GM18498 (cell line): ENCODE data around the gene KASH5.
A peak's percentile ranks its signal among the peaks of the same experiment; 100 is the strongest.

ENCODE experiments used
- ATAC-seq: cut with Tn5 transposase; IDR thresholded peaks from one replicate; pipeline ENCODE4 v1.9.1; 2021; ENCODE audit warnings: mild to moderate bottlenecking, moderate library complexity; ENCODE audit not compliant: unreplicated experiment

Gene KASH5

DNA sequence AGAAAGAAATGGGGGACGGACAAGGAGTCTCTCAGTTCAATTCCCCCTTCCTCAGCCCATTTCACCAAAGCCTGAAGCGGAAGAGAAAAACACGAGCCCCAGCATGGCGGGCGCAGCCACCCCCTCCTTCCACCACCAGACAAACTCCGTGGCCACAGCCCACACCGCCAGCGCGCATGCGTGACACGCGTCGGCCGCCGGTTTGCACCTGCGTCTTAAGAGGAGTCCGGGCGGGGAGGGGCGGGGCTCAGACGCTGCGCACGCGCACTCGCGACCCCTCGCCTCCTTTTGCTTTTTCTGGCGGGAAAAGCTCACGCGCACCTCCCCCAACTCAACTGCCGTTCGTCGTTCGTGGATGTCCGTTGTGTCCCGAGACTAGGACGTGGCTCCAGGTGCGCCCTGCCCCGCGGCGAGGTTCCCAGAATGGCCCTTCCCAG lies at the start of gene KASH5:
KASH5 (plus strand) TSS at position 314 of the 437 bp plus-strand sequence. CDS start 2,635 bp downstream, outside the sequence.
- peak; percentile 77 for ATAC-seq

GRCh38 chr19:49338691-49339300 lies 49.3 kb upstream of the KASH5 start:
- no peak for ATAC-seq

DNA sequence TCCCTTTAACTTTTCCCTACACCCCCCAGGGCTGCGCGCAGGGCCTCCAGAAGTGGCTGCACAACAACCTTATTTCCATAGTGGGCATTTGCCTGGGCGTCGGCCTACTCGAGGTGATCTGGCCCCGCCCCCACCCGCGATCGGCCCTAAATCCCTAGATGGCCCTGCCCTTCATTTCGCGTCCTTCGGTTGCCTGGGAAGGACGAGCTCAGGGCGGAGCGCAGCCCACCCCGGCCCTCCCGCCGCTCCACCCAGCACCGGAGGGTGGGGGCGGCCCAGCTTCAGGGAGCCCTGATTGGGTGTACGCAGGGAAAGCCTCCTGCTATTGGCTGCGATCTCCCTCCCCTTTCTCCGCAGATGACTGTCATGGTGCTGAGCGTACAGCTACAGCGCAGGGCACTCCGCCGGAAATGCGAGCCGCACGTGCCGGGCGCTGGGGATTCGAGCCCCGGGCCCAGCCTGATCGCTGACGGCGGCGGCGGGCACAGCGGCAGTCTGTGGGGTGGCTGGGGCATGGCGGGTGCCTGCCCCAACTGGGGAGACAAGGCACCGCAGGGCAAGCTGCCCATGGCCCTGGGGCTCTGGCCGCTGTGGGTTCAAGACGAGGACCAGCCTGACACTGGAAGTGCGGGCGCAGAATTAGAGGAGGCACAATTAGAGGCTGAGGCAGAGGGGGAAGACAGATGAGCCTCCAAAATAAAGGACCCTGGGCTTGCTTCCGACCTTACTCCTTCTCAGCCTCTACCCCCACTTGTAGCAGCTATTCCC lies 48.6 kb upstream of the KASH5 start:
- ATAC-seq = no peak

DNA sequence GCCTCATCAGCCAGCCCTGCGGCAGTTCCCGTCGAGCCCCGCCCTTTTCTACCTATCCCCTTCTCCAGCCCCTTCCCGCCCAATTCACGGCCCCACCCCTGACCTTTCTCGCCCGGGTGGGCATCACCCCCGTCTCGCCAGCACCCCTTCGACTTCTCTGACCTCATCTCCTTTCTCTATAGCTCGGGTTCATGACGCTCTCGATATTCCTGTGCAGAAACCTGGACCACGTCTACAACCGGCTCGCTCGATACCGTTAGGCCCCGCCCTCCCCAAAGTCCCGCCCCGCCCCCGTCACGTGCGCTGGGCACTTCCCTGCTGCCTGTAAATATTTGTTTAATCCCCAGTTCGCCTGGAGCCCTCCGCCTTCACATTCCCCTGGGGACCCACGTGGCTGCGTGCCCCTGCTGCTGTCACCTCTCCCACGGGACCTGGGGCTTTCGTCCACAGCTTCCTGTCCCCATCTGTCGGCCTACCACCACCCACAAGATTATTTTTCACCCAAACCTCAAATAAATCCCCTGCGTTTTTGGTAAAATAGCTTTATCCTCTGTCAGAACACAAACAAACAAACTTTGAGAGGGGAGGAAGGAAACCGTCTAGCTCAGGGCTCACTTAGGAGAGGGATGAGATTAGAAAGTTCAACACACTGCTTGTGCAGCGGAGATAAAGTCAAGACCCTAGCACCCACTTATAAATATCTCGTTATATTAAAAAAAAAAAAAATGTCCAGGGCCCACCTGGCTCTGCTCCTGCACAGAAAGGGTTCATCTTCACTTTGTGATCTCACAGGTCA lies 47.8 kb upstream of the KASH5 start:
- peak; percentile 69 for ATAC-seq

DNA sequence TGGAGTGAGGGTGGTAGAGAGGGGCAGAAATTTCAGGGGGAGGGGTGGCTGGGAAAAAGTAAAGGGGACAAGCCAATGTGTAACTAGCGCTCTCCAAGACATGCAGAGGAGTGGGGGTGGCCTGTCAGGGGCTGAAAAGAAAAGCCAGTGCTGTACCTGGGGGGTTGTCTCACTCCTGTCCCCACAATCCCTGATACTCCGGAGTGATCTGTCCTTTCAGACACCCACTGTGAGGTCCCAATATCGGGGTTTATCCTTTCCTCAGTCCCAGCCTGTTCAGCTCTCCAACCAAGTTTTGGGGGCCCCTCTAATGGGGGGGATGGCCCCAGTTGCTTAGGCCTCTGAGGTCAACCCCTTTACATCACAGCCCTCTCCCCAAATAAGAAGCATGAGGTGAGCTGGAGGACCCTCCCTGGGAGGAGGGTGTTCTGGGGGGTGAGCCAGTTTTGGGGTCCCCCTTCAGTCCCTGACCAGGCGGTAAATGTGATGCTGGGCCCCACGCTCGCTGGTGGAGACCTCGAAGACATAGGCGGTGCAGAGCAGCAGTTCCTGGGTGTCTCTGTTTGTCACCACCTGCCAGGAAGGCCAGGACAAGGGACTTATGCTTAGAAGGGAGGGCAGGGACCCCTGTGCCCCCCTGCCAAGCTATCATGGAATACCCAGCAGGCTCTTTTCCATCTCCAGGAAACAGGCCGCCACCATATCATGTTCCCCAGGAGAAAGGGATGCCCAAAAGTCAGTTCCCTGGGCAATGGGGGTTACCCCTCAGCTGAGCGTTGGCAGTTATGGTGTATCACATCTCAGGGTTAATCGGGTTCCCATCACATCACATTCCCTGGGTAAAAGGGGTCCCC lies 47.0 kb upstream of the KASH5 start:
- no peak for ATAC-seq

DNA sequence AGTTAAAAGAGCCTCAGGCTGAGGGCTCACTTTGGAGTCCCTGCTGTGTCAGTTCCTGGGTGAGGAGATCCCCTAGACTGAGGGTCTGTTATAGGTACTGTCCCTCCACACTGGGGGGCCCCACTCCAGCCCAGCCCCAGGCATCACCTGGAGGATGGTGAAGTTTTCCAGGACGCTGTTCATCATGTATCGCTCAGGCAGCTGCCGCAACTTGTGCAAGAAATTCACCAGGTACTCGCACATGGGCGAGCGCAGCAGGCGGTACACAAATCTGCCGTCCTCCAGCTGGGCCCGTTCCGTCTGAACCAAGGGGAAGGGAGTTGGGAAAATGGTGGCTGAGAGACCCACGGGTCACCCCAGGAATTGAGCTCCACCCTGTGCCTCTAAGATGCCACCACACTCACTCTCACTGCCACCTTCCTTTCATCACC lies 45.7 kb upstream of the KASH5 start:
- no peak for ATAC-seq

DNA sequence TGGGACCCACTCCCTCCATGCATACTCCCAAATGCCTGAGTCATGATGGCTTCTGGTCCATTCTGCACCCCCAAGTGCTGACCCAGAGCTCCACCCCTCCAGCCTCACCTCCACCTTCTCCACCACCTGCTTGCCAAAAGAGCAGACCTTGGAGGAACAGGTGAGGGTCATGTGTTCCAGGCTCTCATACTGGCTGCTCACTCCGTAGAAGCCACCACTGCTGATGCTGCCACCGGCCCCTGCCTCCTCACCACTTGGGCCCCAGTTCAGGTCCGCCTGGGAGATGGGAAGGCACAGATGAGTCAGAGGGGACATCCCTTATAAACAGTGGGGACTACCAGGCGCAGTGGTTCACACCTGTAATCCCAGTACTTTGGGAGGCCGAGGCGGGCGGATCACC lies 44.9 kb upstream of the KASH5 start:
- ATAC-seq = no peak

GRCh38 chr19:49344505-49345423 lies 43.3 kb upstream of the KASH5 start:
- no peak for ATAC-seq

GRCh38 chr19:49347191-49347590 lies 40.9 kb upstream of the KASH5 start:
- no peak for ATAC-seq

DNA sequence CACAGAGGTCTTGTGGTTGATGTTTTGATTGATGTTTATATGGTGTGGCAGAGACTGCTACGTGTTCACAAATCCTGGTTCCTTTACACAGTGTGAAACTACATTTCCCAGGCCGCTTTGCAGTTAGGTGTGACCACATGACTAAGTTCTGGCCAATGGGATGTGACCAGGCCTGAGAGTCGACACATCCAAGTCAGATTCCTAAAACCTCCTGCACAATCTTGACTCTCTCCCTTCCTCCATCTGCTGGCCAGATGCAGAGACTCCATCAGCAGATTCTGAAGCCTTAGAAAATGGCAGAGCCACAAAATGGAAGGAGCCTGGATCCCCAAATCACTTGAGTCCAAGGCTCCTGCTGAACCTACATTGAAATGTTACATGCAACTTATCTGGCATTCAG lies 40.2 kb upstream of the KASH5 start:
- no peak for ATAC-seq

- no peak for ATAC-seq
Observed at GRCh38 chr19:49348305-49349189, 39.5 kb upstream of the KASH5 start.

- no peak for ATAC-seq
Observed at GRCh38 chr19:49349567-49349966, 38.5 kb upstream of the KASH5 start.

GRCh38 chr19:49355909-49356353 lies 32.1 kb upstream of the KASH5 start:
- no peak for ATAC-seq

DNA sequence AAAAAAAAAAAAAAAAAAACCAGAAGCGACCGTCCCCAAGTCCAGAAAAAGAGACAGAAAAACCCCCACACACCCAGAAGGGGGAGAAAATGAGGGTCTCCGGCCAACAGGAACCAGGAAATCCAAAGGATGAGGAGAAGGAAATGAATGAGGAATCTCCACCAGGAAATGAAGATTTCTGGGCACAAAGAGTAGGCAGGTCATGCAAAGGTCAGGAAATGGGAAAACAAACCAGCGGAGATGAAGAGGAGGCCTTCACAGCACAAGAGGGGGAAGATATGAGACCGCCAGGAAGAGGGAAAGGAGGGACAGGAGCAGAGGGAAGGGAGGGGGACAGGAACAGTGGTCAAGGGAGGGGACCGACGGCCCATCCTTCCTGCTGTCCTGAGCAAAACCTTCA lies 31.7 kb upstream of the KASH5 start:
- no peak for ATAC-seq

GRCh38 chr19:49357186-49357585 lies 30.9 kb upstream of the KASH5 start:
- ATAC-seq = no peak

- ATAC-seq = no peak
Observed at GRCh38 chr19:49359851-49360820, 27.9 kb upstream of the KASH5 start.

- no peak for ATAC-seq
Observed at GRCh38 chr19:49361438-49362047, 26.5 kb upstream of the KASH5 start.
